GM18858 (cell line): ENCODE measurements around the gene CCK.

ENCODE experiments used
- ATAC-seq: cut with Tn5 transposase; IDR thresholded peaks from one replicate; pipeline ENCODE4 v1.9.1; 2021; ENCODE audit not compliant: unreplicated experiment

CCK gene

DNA sequence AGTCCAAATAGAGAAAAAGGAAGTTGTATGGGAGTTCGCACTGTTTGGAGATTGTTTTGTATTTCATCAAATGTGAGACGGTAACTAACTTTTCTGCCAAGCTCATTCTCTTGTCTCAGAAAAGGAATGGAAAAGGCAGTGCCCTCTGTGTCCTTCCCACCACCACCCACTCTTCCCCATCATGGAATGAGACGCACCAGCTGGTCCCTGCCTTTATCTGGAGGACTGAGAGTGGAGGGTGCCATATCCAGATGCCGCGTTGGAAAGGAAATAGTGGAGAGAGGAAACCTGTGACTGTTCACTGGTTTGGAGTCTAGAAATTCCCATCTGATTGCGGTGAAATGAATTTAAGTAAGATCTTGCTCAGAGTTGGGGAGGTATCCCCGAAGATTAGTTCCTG, 3.7 kb upstream of the CCK start:
- no peak for ATAC-seq

DNA sequence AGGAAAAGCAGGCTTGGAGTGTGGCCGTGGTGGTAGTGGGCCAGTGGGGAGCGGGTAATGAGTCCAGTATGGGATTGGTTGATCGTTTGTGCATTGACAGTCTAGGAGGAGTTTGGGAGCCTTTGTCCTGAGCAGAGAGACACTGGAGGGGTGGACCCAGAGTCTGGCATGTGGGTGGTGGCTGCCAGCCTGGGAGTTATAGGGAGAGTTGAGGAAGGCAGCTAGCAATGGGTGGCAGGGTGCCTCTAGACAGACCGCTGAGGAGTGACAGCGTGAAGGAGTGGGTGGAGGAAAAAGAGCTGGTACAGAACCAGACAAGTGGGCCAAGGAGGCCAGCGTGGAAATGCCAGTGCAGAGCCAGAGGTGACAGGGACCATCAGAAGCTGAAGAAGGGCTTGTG, 1.9 kb upstream of the CCK start:
- ATAC-seq, result no peak

DNA sequence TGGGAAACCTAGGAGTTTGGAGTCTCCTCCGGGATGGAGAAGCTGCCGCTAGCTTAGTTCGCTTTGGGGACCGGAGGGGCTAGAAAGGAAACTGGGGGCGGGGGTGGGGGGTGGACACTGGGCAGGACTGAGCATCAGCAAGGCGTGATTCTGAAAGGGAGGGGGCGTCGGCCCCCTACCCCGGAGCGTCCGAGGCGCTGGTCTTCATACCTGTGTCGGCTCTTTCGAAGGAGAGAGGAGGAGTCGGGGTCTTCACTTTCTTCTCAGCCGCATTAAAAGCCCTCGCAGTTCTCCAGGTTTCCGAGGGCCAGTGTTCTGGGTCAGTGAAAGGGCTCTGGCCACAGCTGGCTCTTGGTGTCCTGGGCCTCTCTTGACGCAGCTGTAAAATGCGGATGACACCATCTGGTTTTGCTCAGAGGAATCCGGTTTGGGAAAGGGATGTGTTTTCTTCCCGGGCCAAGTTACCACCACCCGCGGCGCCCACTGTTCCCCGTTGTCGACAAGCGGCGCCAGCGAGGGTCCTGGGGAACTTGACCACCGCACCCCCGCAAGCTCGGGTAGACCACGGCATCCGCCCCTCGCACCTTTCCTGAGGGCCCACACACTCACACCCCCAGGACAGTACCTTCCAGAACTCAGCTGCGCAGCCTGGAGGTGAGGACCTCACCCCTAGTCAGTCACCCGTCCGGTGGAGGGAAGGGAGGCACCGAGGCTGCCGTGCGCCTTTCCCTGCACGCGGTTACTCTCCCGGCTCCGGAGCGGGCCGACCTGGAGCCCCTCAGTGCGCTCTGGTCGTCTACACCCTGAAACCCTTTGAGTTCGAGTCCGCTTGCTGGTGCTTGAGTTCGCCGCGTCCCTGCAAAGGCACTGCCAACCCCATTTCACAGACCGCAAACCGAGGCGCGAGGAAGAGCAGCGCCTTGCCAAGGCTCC, 660 bp downstream of the CCK start:
- ATAC-seq, result no peak

DNA sequence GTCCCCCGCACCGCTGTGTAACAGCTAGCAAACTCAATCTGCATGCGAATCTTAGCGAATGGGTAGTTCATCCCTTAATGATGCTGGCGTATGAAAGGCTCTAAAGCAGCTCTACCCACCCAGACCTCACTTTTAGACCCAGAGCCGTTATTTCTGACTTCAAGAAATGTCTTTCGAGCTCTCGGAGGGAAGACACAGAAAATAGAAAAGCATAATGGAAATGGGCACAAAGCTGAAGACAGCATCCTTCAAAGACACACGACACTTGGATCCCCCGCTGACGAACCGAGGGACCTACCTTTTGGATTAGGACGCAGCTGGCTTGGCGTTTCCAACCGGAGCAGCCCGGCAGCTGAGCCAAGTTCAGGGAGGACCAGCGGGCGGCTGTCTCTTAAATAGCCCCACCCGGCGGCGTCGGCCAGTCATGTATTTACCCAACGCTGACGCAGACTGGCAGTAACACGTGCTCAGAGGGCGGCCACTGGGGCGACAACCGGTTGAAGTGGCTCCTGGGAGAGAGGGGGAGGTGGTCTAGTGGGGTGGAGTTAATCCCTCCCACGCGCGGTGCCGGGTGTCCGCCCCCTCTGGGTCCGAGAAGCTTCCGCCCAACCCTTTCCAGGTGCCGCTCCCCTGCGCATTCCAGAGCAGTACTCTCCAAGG, 1.5 kb downstream of the CCK start:
- ATAC-seq, result no peak

DNA sequence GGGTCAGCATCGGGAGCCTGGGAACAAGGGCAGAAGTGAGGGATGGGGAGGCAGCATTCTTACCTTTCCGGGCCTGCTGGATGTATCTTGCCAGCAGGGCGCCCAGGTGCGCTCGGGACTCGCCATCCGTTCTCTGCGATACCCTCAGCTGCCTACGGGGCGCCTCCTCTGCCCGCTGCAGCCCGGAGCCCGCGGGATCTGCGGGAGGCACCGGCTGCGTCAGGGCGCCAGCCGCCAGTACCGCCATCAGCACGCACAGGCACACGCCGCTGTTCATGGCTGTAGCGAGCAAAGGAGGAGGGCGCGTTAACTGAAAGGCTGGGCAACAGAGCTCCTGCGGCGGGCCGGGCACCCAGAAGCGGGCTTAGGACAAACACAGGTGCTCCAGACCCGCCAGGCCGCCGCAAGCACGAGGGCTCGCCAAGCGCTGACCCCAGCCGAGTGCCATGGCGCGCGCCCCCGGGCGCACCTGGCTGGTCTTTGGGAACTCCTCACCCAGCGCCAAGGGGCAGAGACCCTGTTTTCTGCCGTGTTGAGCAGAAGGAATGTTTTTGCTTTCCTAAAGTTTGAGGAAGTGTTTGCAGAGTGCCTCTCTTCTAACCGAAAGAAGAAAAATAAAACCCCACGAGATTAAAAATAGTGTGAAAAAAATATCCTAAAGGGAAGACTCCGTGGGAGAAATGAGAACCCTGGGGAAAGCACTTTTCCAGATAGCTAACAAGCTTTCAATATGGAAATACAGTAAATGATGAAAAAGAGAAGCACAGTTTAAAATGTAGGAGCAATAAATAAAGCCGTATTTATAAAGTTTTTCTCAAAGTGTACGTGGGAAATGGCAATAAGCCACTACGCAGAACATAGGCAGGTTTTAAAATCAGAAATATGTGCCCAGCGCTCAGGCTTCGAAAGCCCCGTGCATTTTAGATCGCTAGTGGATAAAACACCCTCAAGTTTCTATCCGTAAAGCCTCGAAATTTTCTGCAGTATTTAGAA, 2.3 kb downstream of the CCK start:
- no peak for ATAC-seq

DNA sequence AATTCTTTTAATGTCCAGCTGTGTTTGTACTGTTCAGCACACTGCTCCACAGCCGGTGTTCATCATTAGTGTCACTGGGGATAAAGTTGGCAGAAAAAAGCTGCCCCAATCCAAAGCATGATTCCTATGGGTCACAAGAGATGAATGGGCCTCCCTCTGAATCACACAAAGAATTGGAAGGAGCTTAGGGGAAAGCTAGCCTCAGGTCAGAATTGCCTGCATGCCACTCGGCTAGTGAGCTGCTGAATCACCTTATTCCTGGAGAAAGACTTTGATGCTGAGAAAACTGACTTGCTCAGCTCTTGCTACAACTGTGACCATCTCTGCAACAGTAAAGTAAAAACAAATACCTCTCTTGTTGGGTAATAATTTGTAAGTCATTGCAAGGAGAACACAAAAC, 3.5 kb downstream of the CCK start:
- ATAC-seq, result no peak

DNA sequence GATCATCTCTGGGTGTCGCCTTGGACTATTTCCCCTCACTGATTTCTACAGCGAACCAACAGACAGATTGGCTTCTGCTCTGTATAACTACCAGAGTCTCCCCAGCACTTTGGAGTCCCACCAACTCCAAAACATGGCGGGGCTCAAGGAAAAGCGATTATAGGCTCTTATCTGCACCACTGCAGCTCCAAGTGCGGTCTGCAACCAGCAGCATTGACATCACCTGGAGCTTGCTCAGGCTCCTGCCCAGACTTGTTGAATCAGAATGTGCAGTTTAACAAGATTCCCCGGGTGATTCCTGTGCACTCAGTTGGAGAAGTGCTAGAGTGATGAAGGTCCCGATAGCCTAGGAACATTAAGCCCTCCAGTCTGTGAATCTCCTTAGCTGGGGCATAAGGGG, 9.0 kb downstream of the CCK start:
- no peak for ATAC-seq

DNA sequence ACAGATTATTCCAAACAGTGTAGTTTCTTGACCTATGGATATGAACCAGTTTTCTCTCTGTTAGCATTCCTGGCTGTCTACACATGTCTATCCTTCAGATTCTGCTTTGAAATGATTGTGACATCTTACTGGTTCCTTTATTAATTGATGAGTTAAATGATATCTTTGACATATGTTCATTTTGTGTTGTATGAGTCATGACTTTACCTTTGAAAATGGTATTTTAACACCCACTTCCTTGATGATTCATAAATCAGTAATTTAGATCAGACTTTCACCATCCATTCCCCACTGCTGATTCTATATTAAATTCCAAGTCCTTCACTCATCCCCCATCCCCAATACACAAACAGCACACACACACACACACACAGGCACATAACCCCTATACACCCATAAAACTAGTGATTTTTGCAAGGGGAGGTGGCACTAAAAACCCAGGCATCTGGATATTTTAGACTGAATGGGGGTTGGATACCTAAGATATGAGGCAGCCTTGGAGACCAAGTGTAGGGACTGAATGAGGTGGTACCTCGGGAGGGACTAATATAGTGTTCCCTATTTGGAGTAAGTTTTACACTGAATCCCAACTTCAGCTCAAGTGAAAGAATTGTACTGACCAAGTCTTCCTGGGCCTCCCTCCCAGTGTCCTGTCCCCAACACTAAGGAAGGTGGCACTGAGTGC, 9.7 kb downstream of the CCK start:
- ATAC-seq, result no peak

DNA sequence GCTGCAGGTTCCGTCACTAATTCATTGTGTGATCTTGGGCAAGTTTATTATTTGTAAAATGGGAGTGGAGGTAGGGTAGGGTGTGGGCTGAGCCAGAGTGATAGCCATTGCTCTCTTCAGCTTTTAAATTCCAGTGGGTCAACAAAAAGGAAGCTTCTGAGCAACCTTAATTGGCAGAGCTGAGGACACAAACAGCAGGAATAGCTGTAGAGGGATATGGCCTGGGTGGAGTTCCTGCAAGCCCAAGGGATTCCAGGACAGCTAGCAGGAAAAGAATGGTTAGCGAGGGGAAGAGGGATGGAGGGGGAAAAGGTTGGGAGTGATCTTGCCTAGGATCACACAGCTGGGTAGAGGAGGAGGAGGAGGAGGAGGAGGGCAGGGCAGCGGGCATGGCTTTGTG, 11.4 kb downstream of the CCK start:
- no peak for ATAC-seq

DNA sequence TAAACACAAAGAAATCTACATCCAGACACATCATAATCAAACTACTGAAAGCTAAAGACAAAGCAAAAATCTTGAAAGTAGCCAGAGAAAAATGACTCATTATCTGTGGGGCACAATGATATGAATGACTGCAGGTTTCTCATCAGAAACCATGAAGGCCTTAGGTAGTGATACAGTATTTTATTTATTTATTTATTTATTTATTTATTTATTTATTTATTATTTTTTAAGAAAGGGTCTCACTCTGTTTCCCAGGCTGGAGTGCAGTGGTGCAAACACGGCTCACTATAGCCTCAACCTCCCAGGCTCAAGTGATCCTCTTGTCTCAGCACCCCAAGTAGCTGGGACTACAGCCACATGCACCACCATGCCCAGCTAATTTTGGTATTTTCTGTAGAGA, 15.2 kb downstream of the CCK start:
- no peak for ATAC-seq

DNA sequence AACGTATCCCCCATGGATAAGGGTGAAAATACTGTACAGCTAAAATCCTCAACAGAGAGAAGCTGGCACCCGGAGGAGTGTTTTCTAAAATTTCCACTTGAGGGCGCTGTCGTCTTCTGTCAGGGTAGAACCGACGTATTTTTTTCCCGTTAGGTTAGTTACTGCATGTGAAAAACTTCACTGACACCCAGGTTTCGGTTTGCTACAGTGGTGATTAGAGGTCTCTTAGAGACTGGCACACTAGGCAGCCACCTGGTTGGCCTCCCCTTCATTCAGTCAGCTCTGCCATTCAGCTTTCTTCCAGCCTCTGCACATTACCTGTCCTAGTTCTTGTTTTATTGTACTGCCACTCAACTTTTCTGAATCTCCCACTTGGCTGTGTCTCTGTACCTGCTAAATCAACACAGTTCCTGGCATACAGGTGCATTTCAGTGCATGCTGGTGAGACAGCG, 18.4 kb downstream of the CCK start:
- no peak for ATAC-seq

DNA sequence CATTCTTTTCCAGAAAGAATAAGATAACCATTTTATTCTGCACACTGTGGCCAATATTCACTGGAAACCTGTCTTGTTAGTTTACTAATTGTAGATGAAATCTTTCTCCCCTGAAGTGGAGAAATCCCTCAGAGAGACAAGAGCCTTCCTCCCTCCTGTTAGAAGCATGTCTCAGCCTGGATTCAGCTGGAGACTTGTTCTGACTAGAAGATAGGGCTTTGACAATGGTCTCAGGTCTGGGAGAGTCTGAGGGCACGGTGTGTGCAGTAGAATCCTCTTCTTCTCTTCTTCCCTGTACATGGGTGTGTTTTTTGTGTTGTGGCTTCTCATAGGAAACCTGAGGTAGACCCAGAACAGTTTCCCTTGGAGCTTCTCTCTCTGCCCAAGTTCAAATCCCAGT, 19.9 kb downstream of the CCK start:
- no peak for ATAC-seq

DNA sequence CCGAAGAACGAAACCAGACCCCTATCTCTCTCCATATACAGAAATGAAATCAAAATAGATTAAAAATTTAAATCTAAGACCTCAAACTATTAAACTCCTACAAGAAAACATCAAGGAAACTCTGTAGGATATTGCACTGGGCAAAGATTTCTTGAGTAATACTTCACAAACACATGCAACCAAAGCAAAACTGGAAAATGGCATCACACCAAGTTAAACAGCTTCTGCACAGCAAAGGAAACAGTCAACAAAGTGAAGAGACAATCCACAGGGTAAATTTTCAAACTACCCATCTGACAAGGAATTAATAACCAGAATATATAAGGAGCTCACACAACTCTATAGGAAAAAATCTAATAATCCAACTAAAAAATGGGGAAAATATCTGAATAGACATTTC, 29.4 kb downstream of the CCK start:
- ATAC-seq, result no peak

DNA sequence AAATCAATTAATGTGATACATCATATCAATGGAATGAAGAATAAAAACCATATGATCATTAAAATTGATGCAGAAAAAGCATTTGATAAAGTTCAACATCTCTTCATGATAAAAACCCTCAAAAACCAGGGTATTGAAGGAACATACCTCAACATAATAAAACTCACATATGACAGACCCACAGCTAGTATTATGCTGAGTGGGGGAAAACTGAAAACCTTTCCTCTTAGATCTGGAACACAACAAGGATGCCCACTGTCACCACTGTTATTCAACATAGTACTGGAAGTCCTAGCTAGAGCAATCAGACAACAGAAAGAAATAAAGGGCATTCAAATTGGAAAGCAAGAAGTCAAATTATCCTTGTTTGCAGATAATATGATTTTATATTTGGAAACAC, 30.5 kb downstream of the CCK start:
- no peak for ATAC-seq

DNA sequence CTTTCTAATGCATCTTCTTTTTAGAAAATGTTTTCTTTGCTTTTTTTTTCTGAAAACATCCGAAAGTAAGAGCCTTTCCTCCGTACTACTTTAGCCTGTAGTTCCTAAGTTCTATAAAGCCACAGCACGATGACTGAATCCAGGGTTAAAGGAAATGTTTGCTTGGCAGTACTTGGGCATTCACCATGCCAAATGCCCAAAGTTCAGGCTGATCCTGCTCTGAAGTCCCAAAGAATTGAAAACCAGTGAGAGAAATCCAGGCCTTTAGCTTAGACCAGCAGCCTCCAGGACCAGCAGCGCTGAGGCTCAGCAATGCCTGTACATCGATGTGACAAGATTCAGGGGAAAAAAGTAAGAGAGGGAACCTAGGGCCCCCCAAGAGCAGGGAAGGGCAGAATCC, 35.1 kb downstream of the CCK start:
- no peak for ATAC-seq

DNA sequence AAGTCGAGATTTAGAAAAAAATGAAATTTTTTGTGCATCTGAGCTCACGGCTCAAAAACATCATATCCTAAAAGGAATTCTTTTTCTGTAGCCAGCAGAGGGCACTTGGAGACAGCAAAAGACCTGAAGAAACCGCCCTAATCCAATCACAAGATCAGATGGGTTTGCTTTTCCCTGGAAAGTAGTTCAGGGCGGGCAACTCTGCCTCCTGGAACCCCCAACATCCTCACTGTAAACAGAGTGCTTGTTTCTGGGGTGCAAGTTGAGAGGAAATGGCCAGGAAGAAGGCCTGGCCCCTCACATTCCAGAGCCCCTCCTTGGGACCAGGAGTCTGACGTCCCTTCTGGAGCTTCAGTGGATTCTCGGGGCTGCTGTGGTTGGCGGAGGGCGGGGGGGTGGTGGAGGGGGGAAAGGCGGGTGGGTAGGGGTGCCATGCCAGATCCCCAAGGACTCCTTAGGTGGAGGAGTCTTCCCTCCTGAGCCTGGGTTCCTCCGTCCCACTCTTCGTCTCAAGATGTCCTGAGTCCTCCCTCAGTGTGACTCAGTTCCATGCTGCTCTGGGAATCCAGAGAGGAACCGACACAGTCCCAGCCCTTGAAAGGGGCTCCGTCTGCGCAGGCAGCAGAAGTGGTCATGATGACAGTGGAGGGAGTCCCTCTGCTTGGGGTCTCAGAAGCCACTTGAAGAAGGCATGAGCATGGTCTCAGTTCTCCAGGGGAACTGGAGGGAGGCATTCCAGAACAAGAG, 35.9 kb downstream of the CCK start:
- no peak for ATAC-seq

DNA sequence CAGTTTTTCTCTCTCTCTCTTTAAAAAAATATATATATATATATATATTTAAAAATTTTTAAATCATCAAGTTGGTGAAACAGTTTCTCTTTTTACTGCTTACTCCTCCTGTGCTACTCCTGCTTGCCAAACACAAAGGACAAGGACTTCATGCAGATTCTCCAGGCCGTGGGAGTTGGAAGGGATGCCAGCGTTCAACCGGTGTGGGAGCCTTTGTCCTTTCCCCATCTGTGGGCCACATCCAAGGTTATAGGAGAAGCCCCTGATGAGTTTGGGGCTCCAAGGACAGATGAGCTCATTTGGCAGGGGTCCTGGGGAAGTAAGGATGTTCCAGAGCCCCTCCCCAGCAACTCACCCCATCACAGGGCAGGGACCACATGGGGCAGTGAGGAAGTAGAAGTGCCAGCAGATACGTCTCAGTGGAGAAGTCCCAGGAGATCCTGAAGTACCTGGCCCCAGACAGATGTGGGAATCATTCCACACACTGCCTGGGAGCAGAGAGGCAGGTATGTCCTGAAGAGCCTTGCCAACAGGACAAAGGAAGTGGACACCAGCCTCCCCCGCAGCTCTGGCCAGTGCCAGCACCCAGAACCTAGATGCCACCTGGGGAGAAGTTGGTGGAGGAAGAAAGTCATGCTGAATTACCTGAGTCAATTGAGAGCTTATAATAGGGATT, 36.6 kb downstream of the CCK start:
- no peak for ATAC-seq

DNA sequence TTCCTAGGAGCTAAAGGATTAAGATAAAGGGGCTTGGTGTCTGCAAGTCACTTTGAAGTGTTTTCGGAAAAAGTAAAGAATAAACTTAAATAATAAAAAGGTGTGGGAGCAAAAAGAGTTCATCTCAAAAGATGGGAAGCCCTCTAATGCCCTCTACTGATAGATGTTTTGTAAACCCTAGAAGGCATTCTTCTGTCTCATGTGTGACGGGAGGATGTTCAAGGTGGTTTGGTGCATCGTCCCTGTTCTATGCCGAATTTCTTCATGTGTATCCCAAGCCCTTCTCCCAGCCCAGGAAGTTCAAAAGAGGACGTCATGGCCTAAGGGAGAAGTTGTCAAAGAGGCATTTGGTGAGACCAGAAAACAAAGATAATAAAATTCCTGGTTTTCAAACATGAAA, 37.2 kb downstream of the CCK start:
- no peak for ATAC-seq
